Measurements from ENCODE around the gene EXOSC3.

The EXOSC3 gene

GRCh38 chr9:37730839-37731238 lies 54.0 kb downstream of the EXOSC3 start:
- DNase-seq, result no peak

GRCh38 chr9:37730256-37730655 lies 54.6 kb downstream of the EXOSC3 start:
- no peak for DNase-seq
